ENCODE measurements around the gene TMEM53. TPM values are rescaled to one million over a fixed set of nuclear protein-coding genes. Genes with fewer than 3 reads are reported as not detected.
A peak's percentile ranks its signal among the peaks of the same experiment; 100 is the strongest.

The TMEM53 gene
- total RNA-seq, 2 donors from 2014 or later = 6.2 to 7.6 TPM

DNA sequence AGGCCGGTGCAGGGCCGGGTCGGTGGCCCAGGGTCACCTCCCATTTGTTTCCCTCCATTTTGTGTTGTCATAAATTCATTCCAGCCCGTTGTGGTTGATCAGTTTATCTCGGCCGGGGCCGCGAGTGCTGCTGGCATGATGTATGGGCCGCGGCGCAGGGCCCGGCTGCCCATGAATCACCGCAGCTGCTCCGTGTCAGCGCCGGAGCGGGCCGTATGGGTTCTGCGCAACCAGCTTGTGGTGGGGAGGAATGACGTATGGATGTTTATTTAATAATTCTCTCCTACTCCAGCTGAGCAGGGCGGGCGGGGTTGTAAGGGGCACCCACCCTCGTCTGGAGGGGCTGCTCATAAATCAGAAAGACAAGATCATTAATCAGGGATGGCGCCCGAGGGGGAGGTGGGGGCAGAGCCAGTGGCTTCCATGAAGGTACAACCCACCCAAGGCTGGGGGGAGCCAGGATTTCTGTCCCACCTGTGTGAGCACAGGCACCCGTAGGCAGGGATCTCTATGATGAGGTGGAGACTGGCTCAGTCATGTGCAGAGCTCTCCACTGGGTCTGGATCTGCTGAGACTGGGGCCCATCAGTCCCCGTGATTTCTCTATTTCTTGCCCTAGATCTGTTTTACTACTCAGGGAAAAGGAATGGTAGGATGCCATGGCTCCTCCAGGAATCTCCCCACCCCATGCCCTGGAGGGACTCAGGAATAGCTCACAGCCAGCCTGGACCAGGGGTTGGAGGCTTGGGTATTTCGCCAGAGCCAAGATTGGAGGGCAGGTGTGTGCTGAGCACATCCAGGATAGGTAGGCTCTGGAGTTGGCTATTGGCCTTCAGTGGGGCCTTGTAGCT is 27.8 kb downstream of the TMEM53 start:
- intact Hi-C loops (cut with DNase I) = loop anchor here (10.0 kb wide), 2 partner anchors 272 to 422 kb away; no protein-coding TSS in a partner anchor
- Histone ChIP-seq H3K36me3 (replicated peaks in 1 of 2; ENCODE audit: insufficient read depth in 1 of 2, low read depth in 2 of 2) (peaks cover 6 to 32% of the 10 kb centered on the region in 2 donors), H3K4me1 (no peaks in the 10 kb centered on the region), H3K27ac (no peak overlapping the region), H3K27me3 (no peaks in the 10 kb centered on the region), H3K9me3 (no peaks in the 10 kb centered on the region), H3K4me3 (no peak overlapping the region)
- TF ChIP-seq POLR2A (IDR thresholded peaks at IDR 0.05) = no peak
- TF ChIP-seq, protein P1, sequence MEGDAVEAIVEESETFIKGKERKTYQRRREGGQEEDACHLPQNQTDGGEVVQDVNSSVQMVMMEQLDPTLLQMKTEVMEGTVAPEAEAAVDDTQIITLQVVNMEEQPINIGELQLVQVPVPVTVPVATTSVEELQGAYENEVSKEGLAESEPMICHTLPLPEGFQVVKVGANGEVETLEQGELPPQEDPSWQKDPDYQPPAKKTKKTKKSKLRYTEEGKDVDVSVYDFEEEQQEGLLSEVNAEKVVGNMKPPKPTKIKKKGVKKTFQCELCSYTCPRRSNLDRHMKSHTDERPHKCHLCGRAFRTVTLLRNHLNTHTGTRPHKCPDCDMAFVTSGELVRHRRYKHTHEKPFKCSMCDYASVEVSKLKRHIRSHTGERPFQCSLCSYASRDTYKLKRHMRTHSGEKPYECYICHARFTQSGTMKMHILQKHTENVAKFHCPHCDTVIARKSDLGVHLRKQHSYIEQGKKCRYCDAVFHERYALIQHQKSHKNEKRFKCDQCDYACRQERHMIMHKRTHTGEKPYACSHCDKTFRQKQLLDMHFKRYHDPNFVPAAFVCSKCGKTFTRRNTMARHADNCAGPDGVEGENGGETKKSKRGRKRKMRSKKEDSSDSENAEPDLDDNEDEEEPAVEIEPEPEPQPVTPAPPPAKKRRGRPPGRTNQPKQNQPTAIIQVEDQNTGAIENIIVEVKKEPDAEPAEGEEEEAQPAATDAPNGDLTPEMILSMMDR (IDR thresholded peaks at IDR 0.05) = no peak
- no peak for ATAC-seq
- WGBS, 2 donors = 90 to 93% methylated on average over 21 to 28 of the region's 28 CpGs
- no peak for DNase-seq

- TF ChIP-seq, protein P1 (IDR thresholded peaks at IDR 0.05) = no peak
- no peak for TF ChIP-seq POLR2A (IDR thresholded peaks at IDR 0.05)
- DNase-seq (no peak), ATAC-seq (no peak)
- H3K27me3 ChIP-seq = no peaks in the 10 kb centered on the region
- H3K36me3 ChIP-seq (replicated peaks in 1 of 2; ENCODE audit: insufficient read depth in 1 of 2, low read depth in 2 of 2) = peaks cover 4 to 28% of the 10 kb centered on the region in 2 donors
- intact Hi-C loops (cut with DNase I) = loop anchor here (10.0 kb wide), 2 partner anchors 271 to 421 kb away; no protein-coding TSS in a partner anchor
- H3K4me3 ChIP-seq = no peak overlapping the region
- no peak overlapping the region for H3K27ac ChIP-seq
- H3K4me1 ChIP-seq = no peaks in the 10 kb centered on the region
- no peaks in the 10 kb centered on the region for H3K9me3 ChIP-seq
- WGBS, 2 donors = 81 to 93% methylated on average over 13 to 15 of the region's 18 CpGs
Measured at GRCh38 chr1:44645476-44646244, 28.6 kb downstream of the TMEM53 start.

DNA sequence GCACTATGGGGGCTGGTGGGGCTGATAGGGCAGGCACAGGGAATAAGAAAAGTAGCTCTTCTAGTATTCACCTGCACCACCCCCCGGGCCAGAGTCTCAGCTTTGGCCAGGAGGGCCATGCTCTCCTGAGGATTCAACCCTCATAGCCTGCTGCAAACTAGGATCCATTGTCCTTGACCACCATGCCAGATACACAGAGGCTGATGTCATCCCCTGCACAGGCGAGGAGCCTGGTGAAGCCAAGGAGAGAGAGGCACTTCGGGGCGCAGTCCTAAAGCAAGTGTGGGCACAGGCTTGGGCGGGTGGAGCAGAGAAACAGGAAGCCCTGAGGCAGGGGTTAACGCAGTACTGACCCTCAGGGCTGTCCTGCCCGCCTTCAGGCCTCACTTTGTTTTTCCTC is 29.5 kb downstream of the TMEM53 start:
- no peak overlapping the region for H3K4me3 ChIP-seq
- ATAC-seq = no peak
- no peaks in the 10 kb centered on the region for H3K4me1 ChIP-seq
- no peaks in the 10 kb centered on the region for H3K27me3 ChIP-seq
- peaks cover 0 to 28% of the 10 kb centered on the region in 2 donors for H3K36me3 ChIP-seq (replicated peaks in 1 of 2; ENCODE audit: insufficient read depth in 1 of 2, low read depth in 2 of 2)
- H3K27ac ChIP-seq = no peak overlapping the region
- no peak for DNase-seq
- intact Hi-C loops (cut with DNase I) = loop anchor here (10.0 kb wide), 2 partner anchors 270 to 420 kb away; no protein-coding TSS in a partner anchor
- WGBS, 2 donors = 87 to 89% methylated on average over 7 of the region's 7 CpGs
- H3K9me3 ChIP-seq = no peaks in the 10 kb centered on the region
- TF ChIP-seq, protein P1 (IDR thresholded peaks at IDR 0.05) = no peak
- TF ChIP-seq POLR2A (IDR thresholded peaks at IDR 0.05) = no peak

DNA sequence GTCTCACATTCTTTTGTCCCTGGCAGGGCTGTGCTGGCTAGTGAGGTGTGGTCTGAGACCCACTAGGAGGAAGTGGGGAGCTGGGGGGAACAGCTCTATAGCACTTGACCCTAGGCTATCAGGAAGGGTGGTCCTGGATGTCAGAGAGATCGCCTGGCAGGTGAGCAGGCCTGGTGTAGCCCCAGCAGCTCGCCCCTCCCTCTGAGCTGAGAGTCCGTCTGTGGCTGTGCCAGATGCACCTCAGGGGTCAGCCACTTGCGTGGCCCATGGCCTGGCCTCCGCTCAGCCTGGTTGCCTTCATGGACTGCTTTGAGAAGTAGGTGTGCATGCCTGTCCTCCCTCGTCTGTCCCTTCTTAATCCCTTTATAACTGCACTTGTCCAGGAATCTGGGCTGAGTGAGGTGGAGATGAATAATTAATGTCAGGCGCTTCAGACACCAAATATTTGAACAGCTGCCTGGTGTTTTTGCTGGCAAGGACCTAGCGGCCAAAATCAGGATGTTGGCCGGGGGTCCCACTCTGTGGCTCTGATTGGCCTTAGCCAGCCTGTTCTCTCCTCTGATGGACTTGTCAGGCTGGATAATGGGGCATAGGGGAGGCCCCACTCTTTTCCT is 30.5 kb downstream of the TMEM53 start:
- Histone ChIP-seq H3K27me3 (no peaks in the 10 kb centered on the region), H3K36me3 (replicated peaks in 1 of 2; ENCODE audit: insufficient read depth in 1 of 2, low read depth in 2 of 2) (peaks cover 0 to 23% of the 10 kb centered on the region in 2 donors), H3K27ac (no peak overlapping the region), H3K9me3 (no peaks in the 10 kb centered on the region), H3K4me3 (no peak overlapping the region), H3K4me1 (no peaks in the 10 kb centered on the region)
- ATAC-seq (peak; percentile 30), DNase-seq (no peak)
- 53 to 59% methylated on average over 9 of the region's 9 CpGs for WGBS, 2 donors
- TF ChIP-seq, protein P1 (IDR thresholded peaks at IDR 0.05) = no peak
- no peak for TF ChIP-seq POLR2A (IDR thresholded peaks at IDR 0.05)
- intact Hi-C loops (cut with DNase I) = loop anchor here (10.0 kb wide), 2 partner anchors 269 to 419 kb away; no protein-coding TSS in a partner anchor
